Prostate gland (tissue), 2 donors: Measurements from ENCODE around the gene GRK4.

ENCODE experiments used
- POLR2A ChIP-seq: fragments of 450-650 bp; IDR thresholded peaks from one replicate; pipeline ENCODE4 v1.6.1; 2016; ENCODE audit warnings: antibody characterized with exemption, mild to moderate bottlenecking
- POLR2AphosphoS5 ChIP-seq: sonication (generic); formaldehyde crosslinking; IDR thresholded peaks from one replicate; pipeline ENCODE4 v1.6.1; 2017; ENCODE audit warnings: antibody characterized with exemption
- TF ChIP-seq, protein P1 (sequence below), 4 experiments: fragments of 200-600 bp in 2 of 4; fragments of 450-650 bp in 2 of 4; sonication (generic) in 2 of 4; IDR thresholded peaks; 1 replicate in 3 of 4; 2 replicates in 1 of 4; pipeline ENCODE4 v1.5.1; 2016 to 2019; ENCODE audit warnings: antibody characterized with exemption in 4 of 4, mild to moderate bottlenecking in 2 of 4, moderate library complexity in 2 of 4

DNA sequence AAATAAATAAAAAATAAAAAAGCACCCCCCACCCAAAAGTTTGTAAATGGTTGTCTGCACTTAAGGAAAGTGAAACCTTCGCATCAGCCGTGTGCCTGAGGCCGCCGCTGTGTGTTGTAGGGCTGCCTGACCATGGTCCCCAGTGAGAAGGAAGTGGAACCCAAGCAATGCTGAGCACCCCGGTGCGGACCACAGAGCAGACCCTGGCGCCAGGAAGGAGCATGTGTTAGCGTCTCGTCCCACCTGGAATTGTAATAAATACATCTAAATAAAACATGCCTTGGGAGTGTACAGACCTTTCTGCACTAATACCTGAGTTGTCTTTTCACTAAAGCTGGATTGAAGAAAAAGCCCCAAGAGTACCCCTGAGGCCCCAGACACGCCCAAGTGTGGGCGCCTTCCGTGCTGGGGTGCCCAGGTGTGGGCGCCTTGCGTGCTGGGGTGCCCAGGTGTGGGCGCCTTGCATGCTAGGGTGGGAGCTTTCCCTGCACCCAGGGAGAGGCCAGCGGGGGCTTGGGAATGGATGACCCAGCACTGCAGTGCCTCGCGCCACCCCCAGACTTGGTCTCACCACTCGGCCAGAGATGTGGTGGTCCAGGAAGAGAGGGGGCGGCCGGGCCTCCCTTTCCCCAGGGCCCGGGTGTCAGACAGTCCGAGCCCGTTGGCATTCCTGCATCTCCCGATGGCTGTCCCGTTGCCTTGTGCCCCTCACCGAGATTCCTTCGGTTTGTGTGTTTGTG lies 77.3 kb downstream of the GRK4 start:
- TF ChIP-seq POLR2AphosphoS5 (no peak), POLR2A (no peak)
- TF ChIP-seq, protein P1, sequence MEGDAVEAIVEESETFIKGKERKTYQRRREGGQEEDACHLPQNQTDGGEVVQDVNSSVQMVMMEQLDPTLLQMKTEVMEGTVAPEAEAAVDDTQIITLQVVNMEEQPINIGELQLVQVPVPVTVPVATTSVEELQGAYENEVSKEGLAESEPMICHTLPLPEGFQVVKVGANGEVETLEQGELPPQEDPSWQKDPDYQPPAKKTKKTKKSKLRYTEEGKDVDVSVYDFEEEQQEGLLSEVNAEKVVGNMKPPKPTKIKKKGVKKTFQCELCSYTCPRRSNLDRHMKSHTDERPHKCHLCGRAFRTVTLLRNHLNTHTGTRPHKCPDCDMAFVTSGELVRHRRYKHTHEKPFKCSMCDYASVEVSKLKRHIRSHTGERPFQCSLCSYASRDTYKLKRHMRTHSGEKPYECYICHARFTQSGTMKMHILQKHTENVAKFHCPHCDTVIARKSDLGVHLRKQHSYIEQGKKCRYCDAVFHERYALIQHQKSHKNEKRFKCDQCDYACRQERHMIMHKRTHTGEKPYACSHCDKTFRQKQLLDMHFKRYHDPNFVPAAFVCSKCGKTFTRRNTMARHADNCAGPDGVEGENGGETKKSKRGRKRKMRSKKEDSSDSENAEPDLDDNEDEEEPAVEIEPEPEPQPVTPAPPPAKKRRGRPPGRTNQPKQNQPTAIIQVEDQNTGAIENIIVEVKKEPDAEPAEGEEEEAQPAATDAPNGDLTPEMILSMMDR (IDR thresholded peaks at IDR 0.05) = no peak
